Activated T-cell treated with anti-CD3 and anti-CD28 coated beads for 1 hour (primary cell): ENCODE data around the gene ERBB4.

ENCODE experiments used
- DNase-seq: peaks from one replicate; pipeline ENCODE4 v3.0.0-alpha.2; 2020; ENCODE audit warnings: low read depth

Gene ERBB4

GRCh38 chr2:211331736-211332135, 1206.9 kb downstream of the ERBB4 start:
- no peak for DNase-seq

GRCh38 chr2:211329882-211330281, 1208.7 kb downstream of the ERBB4 start:
- DNase-seq = no peak

DNA sequence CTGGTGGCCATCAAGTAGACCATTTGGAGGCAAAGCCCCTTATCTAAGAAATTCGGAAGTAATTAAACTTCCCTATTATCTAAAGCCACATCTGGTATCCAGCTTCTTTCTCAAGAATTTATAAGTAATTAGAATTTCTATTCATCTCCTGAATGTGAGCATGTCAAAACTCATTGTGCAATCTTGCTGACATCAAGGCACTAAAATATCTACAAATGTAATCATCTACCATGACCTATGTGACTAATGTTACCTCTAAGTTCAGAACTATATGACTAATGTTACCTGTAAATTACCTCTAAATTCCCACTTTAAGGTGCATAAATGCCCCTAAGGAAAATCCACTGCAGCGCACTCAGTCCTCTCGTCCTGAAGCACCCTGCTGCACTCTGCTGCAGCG, 1209.2 kb downstream of the ERBB4 start:
- DNase-seq = no peak

GRCh38 chr2:211328126-211328525, 1210.5 kb downstream of the ERBB4 start:
- DNase-seq = no peak
